NCI-H345 treated with DMSO at 0.1 percent for 48 hours (cell line): ENCODE data around the gene TSC22D3.
"Not testable (repeated sequence)": the region's sequence is repeated elsewhere in the genome, so short reads cannot be mapped to it uniquely, and the experiment has no call there.

Experiments used
- DNase-seq: peaks from one replicate; lab custom pipeline; 2025; ENCODE audit not compliant: unreplicated experiment; lab: John Stamatoyannopoulos, UW

Gene TSC22D3

DNA sequence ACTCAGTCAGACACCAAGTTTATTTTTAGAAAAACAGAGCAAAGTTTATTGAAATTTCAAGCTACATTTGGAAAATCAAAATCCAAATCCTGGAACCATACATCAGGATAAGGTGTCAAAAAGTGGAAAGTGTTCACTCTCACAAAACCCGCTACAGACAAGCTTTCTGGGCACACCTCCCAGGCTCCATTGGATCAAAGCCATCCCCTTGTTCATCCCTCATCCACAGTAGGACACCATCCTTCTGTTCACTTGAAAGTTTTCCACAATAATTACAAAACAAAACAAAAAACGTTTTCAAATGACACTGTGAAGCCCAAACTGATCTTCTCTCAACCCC lies 62.4 kb downstream of the TSC22D3 start:
- DNase-seq, result no peak

DNA sequence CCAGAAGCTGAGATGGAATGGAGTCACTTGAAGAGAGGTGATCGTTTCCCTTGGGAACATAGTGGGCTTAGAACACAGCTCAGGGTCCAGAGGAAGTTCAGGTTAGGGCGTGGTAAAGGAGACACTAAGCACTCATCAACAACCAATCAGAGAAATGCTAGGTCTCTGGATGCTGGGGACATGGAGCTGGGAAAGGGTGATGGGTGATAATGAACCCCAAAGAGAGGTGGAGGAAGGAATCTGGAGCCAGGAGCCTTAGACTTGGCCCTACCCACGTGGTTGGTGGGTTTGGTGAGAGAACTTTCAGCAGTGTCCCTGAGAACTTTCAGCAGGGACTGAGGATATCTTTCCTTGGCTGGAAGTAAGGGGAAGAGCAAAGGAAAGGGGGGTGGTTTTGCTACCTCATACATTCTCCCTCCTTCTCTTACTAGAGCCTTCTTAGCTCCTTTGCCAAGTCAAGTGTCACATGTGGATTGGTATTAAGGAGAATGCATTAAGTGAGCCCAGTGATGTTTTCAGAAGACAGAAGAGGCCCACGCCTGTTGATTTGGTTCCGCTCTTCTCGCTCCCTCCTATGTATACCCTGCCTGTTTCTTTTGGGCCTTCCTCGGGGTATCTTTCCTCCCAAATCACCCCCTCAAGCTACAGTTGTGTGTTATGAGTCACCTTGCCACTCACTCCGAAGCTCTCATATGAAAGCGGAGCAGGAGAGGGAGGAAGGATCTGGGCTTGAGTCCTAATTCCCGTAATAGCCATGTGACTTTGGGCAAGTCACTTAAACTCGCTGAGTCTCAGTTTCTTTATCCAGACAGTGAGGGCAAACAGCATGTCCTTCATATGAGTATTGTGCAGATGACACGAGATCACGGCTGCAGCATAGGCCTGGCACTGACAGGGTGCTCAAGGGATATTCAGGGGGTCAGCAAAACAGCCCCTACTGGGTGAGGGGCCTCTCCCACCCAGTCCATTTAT lies 63.1 kb downstream of the TSC22D3 start:
- no peak for DNase-seq

GRCh38 chrX:107711521-107712181 lies 63.9 kb downstream of the TSC22D3 start:
- no peak for DNase-seq

DNA sequence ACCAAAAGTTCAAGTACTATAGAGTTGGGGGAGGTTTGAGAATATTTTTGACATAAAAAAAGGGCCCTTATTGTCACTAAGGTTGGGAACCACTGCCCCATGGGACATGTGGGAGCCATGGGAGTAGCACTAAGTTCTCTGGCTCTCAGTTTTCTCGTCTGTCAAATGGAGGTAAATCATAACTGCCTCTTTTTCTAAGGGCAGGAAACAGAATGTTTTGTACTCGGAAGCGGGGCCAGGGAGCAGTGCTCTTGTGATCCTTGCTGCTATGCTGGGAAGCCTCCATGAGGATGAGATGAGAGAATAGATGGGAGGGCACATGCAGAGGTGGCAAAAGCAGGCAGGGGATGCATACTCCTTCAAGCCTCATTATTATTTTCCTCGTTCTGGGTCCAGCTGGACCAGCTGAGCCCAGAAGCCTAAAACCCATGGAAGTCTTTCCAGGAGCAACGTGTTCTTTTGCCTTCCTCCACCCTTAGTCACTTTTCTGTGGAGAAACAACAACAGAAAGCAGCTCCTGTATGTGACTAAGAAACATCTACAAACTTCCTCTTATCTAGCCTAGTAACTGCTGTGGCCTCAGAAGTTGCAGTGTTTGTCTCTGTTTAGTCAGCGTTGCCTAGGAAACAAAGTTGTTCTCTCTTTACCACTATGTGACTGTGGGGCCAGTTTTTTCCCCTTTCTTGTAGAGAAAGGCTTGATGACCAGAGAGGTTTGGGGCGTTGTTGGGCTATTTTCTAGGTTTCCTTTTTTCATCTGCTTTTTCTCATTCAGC lies 64.8 kb downstream of the TSC22D3 start:
- no peak for DNase-seq

DNA sequence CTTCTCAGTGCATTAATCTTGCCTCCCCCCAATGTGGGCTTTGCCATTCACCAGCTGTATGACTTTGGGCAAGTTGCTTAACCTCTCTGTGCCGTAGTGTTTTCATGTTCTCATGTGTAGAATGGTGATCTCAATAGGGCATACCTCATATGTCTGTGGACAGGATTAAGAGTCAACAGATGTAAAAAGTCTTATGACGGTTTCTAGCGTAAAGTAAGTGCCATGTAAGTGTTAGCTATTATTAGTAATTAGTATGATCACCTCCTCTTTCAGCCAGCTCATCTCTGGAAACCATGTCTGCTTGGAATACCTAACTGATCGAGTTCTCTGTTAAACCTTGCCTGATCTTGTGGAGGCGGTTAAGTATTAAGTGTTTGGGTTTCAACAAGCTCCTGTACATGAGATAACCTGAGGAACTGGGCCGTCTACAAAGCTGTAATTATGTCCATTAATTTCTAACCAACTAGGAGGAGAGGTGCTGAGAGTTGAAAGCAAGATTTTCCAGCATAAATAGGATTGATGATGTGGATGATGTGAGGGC lies 66.3 kb downstream of the TSC22D3 start:
- no peak for DNase-seq

DNA sequence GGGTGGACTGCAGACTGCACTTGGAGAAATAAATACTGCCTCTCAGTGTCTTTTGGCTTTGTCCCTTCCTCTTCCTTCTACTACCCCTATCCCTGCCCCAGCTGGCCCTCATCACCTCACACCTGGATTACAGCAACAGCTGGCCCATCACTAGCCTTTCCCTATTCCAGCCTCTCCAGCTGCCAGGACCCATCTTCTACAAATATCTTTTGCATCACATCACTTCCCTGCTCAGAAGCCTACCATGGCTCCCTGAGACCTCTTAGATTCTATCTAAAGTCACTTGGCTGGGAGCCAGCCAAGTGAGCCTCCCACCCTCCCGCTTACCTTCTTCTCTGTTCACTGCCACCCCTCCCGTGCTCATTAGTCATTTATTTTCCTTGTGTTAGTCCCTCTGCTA lies 66.8 kb downstream of the TSC22D3 start:
- no peak for DNase-seq

DNA sequence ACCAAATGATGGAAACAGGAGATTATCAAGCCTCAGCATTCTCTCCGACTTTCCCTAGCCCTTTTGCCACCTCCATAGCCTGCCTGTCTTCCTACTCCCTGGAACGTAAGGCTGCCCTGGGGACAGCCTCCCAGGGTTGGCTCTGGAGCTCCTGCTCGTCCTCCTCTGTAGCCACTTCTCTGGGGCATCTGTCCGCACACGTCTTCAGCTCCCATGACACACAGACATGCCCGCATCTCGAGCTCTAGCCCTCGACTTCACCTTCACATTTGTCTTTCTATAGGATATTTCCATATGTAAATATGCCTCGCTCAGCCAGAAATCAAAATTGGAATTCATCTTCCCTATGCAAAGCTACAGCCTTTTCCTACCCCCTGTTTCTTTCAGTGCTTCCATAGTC lies 67.7 kb downstream of the TSC22D3 start:
- no peak for DNase-seq

- no peak for DNase-seq
Measured at GRCh38 chrX:107706309-107706708, 69.3 kb downstream of the TSC22D3 start.

DNA sequence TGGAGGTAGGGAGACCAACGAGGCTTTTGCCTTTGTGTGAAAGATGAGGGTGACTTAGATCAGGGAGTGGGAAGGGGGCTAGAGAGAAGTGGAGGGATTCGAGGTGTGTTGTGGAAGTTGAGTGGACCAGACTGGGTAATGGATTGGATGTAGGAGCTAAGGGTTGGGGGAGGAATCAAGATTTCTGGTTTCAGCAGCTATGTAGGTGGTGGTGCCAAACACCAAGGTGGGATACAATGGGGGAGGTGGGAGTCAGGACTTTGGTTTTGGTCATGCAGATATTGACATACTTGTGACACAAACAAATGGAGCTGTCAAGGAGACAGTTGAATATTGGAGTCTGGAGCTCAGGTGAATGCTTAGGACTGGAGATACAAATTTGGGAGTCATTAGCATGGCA lies 71.0 kb downstream of the TSC22D3 start:
- no peak for DNase-seq

- no peak for DNase-seq
Measured at GRCh38 chrX:107704181-107704580, 71.4 kb downstream of the TSC22D3 start.

DNA sequence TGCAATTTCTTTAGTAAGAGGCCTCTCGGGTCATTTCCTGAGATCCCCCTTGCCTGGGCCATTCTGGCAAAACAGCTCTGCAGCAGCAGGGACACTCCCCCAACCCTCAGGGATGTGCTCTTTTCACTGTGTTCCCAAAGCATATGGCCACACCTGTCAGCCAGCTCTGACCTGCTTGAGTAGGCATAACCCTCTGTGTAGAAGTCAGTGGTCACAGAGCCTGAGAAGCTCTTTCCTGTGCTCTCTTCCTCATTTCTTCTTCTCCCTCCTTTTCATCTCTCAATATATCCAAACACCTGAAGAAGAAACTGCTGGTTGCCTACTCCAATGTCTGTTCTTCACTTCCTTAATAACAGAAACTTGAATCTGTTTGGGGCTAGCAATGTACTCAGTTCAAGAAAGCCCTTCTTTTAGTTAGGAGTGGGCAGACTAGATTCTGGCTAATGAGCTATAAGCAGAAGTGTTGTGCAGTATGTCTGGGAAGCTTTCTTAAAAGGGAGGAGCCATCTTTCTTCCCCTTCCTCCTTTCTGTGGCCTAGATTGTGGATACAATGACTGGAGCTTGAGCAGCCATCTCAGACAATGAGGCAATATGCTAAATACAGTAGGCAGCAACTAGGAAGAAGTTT lies 74.0 kb downstream of the TSC22D3 start:
- no peak for DNase-seq

- DNase-seq, result no peak
Measured at GRCh38 chrX:107700790-107701189, 74.8 kb downstream of the TSC22D3 start.

DNA sequence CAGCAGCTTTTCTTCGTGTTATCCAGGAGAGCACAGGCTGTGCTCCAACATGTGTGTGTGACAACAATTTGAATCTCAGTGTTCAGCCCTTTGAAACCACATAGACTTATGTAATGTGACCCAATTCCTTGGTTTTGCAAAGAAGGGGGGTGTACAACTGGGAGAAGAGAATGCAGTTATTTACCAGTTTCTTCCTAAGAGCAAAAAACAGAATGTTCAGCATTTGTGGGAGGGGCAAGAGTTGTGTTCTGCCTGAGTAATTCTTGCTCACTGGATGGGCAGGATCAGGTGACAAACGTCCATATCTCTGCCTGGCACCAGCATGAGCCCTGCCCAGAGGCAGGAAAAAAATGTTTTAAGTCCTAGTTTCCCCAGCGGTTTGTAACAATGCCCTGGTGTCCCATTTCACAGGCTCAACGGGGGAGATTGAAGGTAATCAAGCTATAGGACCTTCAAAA lies 75.2 kb downstream of the TSC22D3 start:
- DNase-seq, result no peak

- DNase-seq, result no peak
Measured at GRCh38 chrX:107699616-107700015, 76.0 kb downstream of the TSC22D3 start.

- DNase-seq, result no peak
Measured at GRCh38 chrX:107691024-107691448, 84.6 kb downstream of the TSC22D3 start.

GRCh38 chrX:107687445-107687844 lies 88.1 kb downstream of the TSC22D3 start:
- no peak for DNase-seq

DNA sequence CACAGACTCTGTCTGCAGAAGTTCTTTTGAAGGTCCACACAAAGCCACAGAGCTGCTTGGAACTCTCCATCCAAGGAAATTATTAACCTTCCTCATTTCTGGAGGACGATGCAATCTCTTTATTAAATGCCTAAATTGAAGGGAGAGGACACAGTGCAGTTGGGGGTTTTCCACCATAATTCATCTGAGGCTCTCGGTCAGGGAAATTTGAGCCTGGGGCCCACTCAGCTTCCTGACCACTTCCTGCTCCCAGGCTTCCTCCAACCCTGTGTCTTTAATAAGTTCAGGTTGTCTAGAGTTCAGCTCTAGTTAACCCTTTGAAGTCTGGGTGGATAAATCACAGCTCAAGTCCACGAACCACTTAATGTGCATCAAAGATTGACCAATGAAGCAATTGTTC lies 88.8 kb downstream of the TSC22D3 start:
- DNase-seq, result no peak

DNA sequence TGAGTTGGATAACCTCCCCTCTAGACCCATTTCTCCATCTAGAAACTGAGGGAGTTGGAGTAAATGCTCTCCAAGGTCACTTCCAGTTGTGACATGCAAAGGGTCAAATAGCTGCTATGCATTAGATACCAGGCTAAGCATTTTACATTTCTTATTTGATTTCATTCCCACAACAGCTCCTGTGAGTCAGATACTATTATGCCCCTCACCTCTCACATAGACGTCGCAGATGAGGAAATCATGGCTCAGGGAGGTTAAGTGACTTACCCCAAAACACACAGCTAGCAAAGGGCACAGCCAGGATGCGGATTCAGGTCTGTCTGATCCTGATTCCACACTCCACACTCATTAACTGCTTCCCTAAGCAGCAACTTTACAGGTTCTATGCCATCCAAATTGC lies 89.6 kb downstream of the TSC22D3 start:
- DNase-seq, result no peak

GRCh38 chrX:107685586-107685985 lies 90.0 kb downstream of the TSC22D3 start:
- not testable (repeated sequence) for DNase-seq

DNA sequence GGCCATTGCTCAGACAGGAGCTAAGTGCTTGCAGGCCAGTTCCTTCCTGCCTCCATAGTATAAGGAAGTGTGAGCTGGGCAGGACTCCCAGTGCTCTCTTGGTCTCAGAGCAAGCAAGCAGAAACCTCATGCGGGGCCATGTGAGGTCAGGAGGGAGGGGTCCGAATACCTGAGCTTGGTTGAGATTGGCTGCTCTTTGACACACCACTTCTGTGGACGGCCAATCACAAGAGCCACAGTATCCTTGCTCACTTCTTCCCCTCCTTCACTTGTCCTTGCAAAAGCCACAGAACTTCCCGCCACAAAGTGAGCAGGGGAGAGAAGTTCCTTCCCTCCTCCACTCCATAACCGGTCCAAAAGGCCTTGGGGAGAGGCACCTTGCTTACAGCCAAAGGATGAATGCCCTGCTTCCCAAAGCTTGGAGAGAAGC lies 90.6 kb downstream of the TSC22D3 start:
- no peak for DNase-seq

- no peak for DNase-seq
Measured at GRCh38 chrX:107683931-107684330, 91.7 kb downstream of the TSC22D3 start.
